NB4 (cell line): ENCODE measurements around the gene ROBO1.

Experiments
- CTCF ChIP-seq: IDR thresholded peaks from one replicate; pipeline ENCODE4 v1.5.1; 2012; ENCODE audit warnings: low read depth, low read length
- MAX ChIP-seq: IDR thresholded peaks from 2 replicates; pipeline ENCODE4 v1.6.1; 2011; ENCODE audit warnings: low read depth, low read length
- MYC ChIP-seq: IDR thresholded peaks from 2 replicates; pipeline ENCODE4 v1.6.1; 2011; ENCODE audit warnings: low read depth, low read length
- POLR2A ChIP-seq: IDR thresholded peaks from 2 replicates; pipeline ENCODE4 v1.6.1; 2011; ENCODE audit warnings: mild to moderate bottlenecking; ENCODE audit not compliant: insufficient read length; ENCODE audit errors: extremely low read depth

- TF ChIP-seq POLR2A (no peak), CTCF (no peak), MAX (no peak), MYC (no peak)
Observed at GRCh38 chr3:79597709-79598108, 170.1 kb downstream of the ROBO1 start.
